SU-DHL-6 (cell line): ENCODE results near the gene GFPT2.

Experiments
- EZH2phosphoT487 ChIP-seq: fragments of 200-600 bp; sonication (generic), shearing (Covaris generic); conservative IDR thresholded peaks from 2 replicates; pipeline ENCODE4 v1.6.1; 2018; ENCODE audit warnings: mild to moderate bottlenecking, antibody characterized with exemption, low read length, moderate library complexity, mixed read lengths
- TF ChIP-seq, protein P1 (sequence below): fragments of 200-600 bp; sonication (generic); IDR thresholded peaks from one replicate; pipeline ENCODE4 v1.5.1; 2017; ENCODE audit warnings: antibody characterized with exemption, mild to moderate bottlenecking, low read length, moderate library complexity; ENCODE audit not compliant: insufficient read depth, poor library complexity, severe bottlenecking

DNA sequence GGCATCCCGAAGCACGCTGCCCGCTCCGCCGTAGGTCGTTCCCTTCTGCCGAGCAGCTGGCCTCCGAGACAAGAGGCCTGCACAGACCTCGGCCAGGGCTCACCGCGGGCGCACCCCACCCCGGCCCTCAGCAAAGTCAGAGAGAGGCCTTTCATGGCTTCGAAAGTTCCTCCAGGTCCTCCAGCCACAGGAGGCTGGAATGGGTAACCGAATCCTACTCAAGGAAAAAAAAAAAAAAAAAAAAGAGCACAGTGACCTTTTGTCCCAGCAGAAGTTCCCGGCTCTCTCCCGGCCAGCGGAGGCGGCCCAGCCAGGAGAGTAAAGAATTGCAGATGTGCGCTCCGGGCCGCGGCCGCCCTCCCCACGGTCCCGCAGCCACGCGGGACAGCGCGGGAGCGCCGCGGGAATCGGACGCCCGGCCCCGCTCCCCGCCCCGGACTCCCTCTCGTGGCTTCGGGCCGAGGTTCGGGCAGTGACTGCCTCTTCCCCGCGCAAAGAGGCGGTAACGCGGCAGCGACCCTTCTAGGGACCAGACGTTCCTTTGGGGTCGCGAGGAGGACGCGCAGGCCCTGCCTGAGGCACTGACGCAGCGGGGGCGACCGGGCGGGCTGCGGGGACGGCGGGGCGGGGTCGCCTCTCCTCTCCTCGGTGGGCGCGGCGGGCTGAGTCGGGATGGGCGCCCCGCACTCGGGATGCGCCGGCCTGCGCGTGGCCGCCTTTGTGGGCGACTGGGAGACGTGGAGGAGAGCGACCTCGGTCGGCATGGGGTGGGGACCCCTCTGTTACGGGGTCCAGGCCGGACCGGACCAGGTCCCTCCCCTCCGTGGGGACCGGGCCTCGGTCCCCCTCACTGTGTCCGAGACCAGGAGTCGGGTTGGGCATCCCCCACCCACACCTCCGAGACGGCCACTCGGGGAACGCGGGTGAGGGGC is 754 bp downstream of the GFPT2 start:
- TF ChIP-seq, protein P1, sequence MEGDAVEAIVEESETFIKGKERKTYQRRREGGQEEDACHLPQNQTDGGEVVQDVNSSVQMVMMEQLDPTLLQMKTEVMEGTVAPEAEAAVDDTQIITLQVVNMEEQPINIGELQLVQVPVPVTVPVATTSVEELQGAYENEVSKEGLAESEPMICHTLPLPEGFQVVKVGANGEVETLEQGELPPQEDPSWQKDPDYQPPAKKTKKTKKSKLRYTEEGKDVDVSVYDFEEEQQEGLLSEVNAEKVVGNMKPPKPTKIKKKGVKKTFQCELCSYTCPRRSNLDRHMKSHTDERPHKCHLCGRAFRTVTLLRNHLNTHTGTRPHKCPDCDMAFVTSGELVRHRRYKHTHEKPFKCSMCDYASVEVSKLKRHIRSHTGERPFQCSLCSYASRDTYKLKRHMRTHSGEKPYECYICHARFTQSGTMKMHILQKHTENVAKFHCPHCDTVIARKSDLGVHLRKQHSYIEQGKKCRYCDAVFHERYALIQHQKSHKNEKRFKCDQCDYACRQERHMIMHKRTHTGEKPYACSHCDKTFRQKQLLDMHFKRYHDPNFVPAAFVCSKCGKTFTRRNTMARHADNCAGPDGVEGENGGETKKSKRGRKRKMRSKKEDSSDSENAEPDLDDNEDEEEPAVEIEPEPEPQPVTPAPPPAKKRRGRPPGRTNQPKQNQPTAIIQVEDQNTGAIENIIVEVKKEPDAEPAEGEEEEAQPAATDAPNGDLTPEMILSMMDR, result no peak
- TF ChIP-seq EZH2phosphoT487, result no peak
